ENCODE measurements around the gene SKI.

DNA sequence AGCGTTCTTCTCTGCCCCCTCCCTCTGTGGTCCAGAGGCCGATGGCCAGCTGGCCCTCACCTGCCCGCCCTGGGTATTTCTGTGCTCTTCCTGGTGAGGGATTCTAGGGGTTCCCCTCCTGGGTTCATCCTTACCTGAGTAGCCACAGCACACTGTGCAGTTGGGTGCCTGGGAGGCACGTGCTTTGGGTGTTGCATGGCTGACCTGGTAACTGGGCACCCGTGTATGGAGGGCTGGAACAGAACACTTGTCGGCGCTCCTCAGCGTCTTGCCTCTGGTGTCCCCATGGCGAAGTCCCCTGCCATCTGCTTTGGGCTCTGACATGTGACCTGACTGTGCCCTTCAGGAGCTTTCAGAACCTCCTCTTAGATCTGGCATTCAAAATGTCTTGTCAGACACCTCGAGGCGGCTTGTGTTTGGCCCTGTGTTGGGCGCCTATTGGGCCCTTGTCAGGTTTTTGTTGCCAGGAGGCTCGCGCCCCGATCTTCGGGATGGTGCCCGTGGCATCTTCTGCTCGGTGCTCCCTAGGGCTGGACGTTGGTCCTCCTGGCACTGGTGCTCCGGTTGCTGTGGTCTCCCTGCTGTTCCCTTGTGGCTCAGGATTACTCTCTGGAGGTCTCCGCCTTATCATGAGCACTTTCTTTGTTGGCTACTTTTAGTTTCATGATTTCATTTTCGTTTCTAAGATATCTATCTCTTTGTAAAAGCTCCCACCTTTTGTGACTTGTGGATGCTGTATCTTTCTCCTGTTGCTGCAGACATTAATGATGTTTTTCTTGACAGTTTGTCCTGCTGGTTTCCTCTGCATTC, 28.5 kb downstream of the SKI start:
- TF ChIP-seq, protein P1, sequence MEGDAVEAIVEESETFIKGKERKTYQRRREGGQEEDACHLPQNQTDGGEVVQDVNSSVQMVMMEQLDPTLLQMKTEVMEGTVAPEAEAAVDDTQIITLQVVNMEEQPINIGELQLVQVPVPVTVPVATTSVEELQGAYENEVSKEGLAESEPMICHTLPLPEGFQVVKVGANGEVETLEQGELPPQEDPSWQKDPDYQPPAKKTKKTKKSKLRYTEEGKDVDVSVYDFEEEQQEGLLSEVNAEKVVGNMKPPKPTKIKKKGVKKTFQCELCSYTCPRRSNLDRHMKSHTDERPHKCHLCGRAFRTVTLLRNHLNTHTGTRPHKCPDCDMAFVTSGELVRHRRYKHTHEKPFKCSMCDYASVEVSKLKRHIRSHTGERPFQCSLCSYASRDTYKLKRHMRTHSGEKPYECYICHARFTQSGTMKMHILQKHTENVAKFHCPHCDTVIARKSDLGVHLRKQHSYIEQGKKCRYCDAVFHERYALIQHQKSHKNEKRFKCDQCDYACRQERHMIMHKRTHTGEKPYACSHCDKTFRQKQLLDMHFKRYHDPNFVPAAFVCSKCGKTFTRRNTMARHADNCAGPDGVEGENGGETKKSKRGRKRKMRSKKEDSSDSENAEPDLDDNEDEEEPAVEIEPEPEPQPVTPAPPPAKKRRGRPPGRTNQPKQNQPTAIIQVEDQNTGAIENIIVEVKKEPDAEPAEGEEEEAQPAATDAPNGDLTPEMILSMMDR (IDR thresholded peaks at IDR 0.05; ENCODE audit: low read length) = no peak
- TF ChIP-seq EZH2 (optimal IDR thresholded peaks at IDR 0.05; ENCODE audit: low read depth, low read length) (no peak), EZH2phosphoT487 (IDR thresholded peaks at IDR 0.05; ENCODE audit: low read length) (no peak)

Data from MM.1S (cell line).